ENCODE data around the gene CYB5D1. TPM values are rescaled to one million over a fixed set of nuclear protein-coding genes. Genes with fewer than 3 reads are reported as not detected.

The CYB5D1 gene
- total and polyA plus RNA-seq, 2 donors (not counting 1 experiment from before 2014, with no cell fraction given), result 6.8 to 6.9 TPM

GRCh38 chr17:7852262-7852670, 5.5 kb upstream of the CYB5D1 start:
- Histone ChIP-seq H3K79me2 (ENCODE audit: control insufficient read depth, insufficient read depth, low read length) (peaks cover 5% of the 10 kb centered on the region), H3K4me2 (ENCODE audit: extremely low read depth, insufficient read depth, low read length) (no peak overlapping the region), H3K27me3 (ENCODE audit: control insufficient read depth, insufficient read depth, low read length) (no peaks in the 10 kb centered on the region), H2AFZ (ENCODE audit: low read length) (no peak overlapping the region), H3K9ac (ENCODE audit: insufficient read depth, low read length) (no peak overlapping the region), H3K27ac (ENCODE audit: insufficient read depth, low read length) (no peak overlapping the region), H3K9me3 (ENCODE audit: control insufficient read depth, insufficient read depth, low read depth, low read length) (no peaks in the 10 kb centered on the region), H3K4me1 (ENCODE audit: control insufficient read depth, extremely low read depth, insufficient read depth, low read length) (peaks cover 13% of the 10 kb centered on the region), H3K36me3 (ENCODE audit: control insufficient read depth, insufficient read depth, low read length) (peaks cover 46% of the 10 kb centered on the region), H4K20me1 (ENCODE audit: control insufficient read depth, extremely low read depth, insufficient read depth, low read length) (no peaks in the 10 kb centered on the region), H3K4me3 (replicated peaks in 1 of 4; ENCODE audit: control extremely low read depth in 1 of 4, insufficient read depth in 1 of 4, low read depth in 3 of 4, low read length in 4 of 4) (no peak overlapping the region)
- TF ChIP-seq CTCF (conservative IDR thresholded peaks at IDR 0.05 in 1 of 2, IDR thresholded peaks at IDR 0.05 in 1 of 2; ENCODE audit: low read depth in 1 of 2, low read length in 2 of 2) (no peak), EZH2 (IDR thresholded peaks at IDR 0.05; ENCODE audit: low read length, missing control alignments) (no peak)
- no peak for DNase-seq (ENCODE audit: low read depth in 2 of 2)

- H3K4me2 ChIP-seq (ENCODE audit: extremely low read depth, insufficient read depth, low read length), result no peak overlapping the region
- no peaks in the 10 kb centered on the region for H3K9me3 ChIP-seq (ENCODE audit: control insufficient read depth, insufficient read depth, low read depth, low read length)
- no peak for DNase-seq (ENCODE audit: low read depth in 2 of 2)
- peaks cover 15% of the 10 kb centered on the region for H3K4me1 ChIP-seq (ENCODE audit: control insufficient read depth, extremely low read depth, insufficient read depth, low read length)
- no peak for TF ChIP-seq CTCF (conservative IDR thresholded peaks at IDR 0.05 in 1 of 2, IDR thresholded peaks at IDR 0.05 in 1 of 2; ENCODE audit: low read depth in 1 of 2, low read length in 2 of 2)
- TF ChIP-seq EZH2 (IDR thresholded peaks at IDR 0.05; ENCODE audit: low read length, missing control alignments), result no peak
- H3K27me3 ChIP-seq (ENCODE audit: control insufficient read depth, insufficient read depth, low read length), result no peaks in the 10 kb centered on the region
- no peak overlapping the region for H3K9ac ChIP-seq (ENCODE audit: insufficient read depth, low read length)
- H3K27ac ChIP-seq (ENCODE audit: insufficient read depth, low read length), result no peak overlapping the region
- peaks cover 6% of the 10 kb centered on the region for H3K79me2 ChIP-seq (ENCODE audit: control insufficient read depth, insufficient read depth, low read length)
- peaks cover 43% of the 10 kb centered on the region for H3K36me3 ChIP-seq (ENCODE audit: control insufficient read depth, insufficient read depth, low read length)
- no peak overlapping the region for H2AFZ ChIP-seq (ENCODE audit: low read length)
- no peaks in the 10 kb centered on the region for H4K20me1 ChIP-seq (ENCODE audit: control insufficient read depth, extremely low read depth, insufficient read depth, low read length)
- H3K4me3 ChIP-seq (replicated peaks in 1 of 4; ENCODE audit: control extremely low read depth in 1 of 4, insufficient read depth in 1 of 4, low read depth in 3 of 4, low read length in 4 of 4), result no peak overlapping the region
Measured at GRCh38 chr17:7852919-7853690, 4.7 kb upstream of the CYB5D1 start.

- Histone ChIP-seq H4K20me1 (ENCODE audit: control insufficient read depth, extremely low read depth, insufficient read depth, low read length) (no peaks in the 10 kb centered on the region), H3K27me3 (ENCODE audit: control insufficient read depth, insufficient read depth, low read length) (no peaks in the 10 kb centered on the region), H3K4me1 (ENCODE audit: control insufficient read depth, extremely low read depth, insufficient read depth, low read length) (peaks cover 17% of the 10 kb centered on the region), H3K9ac (ENCODE audit: insufficient read depth, low read length) (no peak overlapping the region), H3K36me3 (ENCODE audit: control insufficient read depth, insufficient read depth, low read length) (peaks cover 40% of the 10 kb centered on the region), H3K79me2 (ENCODE audit: control insufficient read depth, insufficient read depth, low read length) (peaks cover 10% of the 10 kb centered on the region), H3K27ac (ENCODE audit: insufficient read depth, low read length) (no peak overlapping the region), H3K9me3 (ENCODE audit: control insufficient read depth, insufficient read depth, low read depth, low read length) (no peaks in the 10 kb centered on the region), H2AFZ (ENCODE audit: low read length) (no peak overlapping the region), H3K4me2 (ENCODE audit: extremely low read depth, insufficient read depth, low read length) (no peak overlapping the region), H3K4me3 (replicated peaks in 1 of 4; ENCODE audit: control extremely low read depth in 1 of 4, insufficient read depth in 1 of 4, low read depth in 3 of 4, low read length in 4 of 4) (no peak overlapping the region)
- TF ChIP-seq CTCF (conservative IDR thresholded peaks at IDR 0.05 in 1 of 2, IDR thresholded peaks at IDR 0.05 in 1 of 2; ENCODE audit: low read depth in 1 of 2, low read length in 2 of 2), result no peak
- no peak for TF ChIP-seq EZH2 (IDR thresholded peaks at IDR 0.05; ENCODE audit: low read length, missing control alignments)
- DNase-seq (ENCODE audit: low read depth in 2 of 2), result no peak
Measured at GRCh38 chr17:7853691-7854038, 4.1 kb upstream of the CYB5D1 start.

All from fibroblast of lung (primary cell).